Kidney (tissue), 22 donors: ENCODE measurements around the gene VAMP2. TPM values are rescaled to one million over a fixed set of nuclear protein-coding genes. Genes with fewer than 3 reads are reported as not detected.

Experiments
- DNase-seq, 5 donors: peaks; one replicate each; pipeline ENCODE4 v3.0.0-alpha.2; 2013 to 2020
- FAIRE-seq: peaks from 2 replicates; lab custom pipeline; 2012; peaks lifted over from hg19 to GRCh38; lab: Jason Lieb, UNC
- H3K27ac ChIP-seq, 2 donors: one replicate each; pipeline ENCODE4 v1.7.0; 2013; ENCODE audit warnings: low read depth in 2 of 2, low read length in 2 of 2, inconsistent platforms in 1 of 2
- H3K27me3 ChIP-seq: one replicate; pipeline ENCODE4 v1.7.1; 2013; ENCODE audit warnings: low read length, inconsistent platforms; ENCODE audit not compliant: control insufficient read depth, insufficient read depth
- H3K36me3 ChIP-seq, 3 donors: one replicate each; pipeline versions ENCODE4 v1.7.0 to v1.7.1; 2013; ENCODE audit warnings: low read length in 3 of 3, control low read depth in 1 of 3, inconsistent platforms in 1 of 3; ENCODE audit not compliant: insufficient read depth in 3 of 3, control insufficient read depth in 2 of 3
- H3K4me1 ChIP-seq, 3 donors: one replicate each; pipeline versions ENCODE4 v1.7.0 to v1.7.1; 2013; ENCODE audit warnings: low read length in 3 of 3, inconsistent platforms in 1 of 3, low read depth in 1 of 3; ENCODE audit not compliant: control insufficient read depth in 2 of 3, insufficient read depth in 2 of 3
- H3K4me3 ChIP-seq, 3 donors: one replicate each; pipeline versions ENCODE4 v1.7.0 to v1.8.1; 2013; ENCODE audit warnings: low read length in 3 of 3, control low read depth in 1 of 3, inconsistent platforms in 1 of 3
- H3K9ac ChIP-seq, 3 donors: one replicate each; pipeline versions ENCODE4 v1.7.0 to v1.7.1; 2013; ENCODE audit warnings: low read length in 3 of 3, control low read depth in 1 of 3, inconsistent platforms in 1 of 3
- H3K9me3 ChIP-seq, 3 donors: one replicate each; pipeline versions ENCODE4 v1.7.0 to v1.7.1; 2013; ENCODE audit warnings: low read length in 3 of 3, control low read depth in 1 of 3, inconsistent platforms in 1 of 3; ENCODE audit not compliant: control insufficient read depth in 2 of 3, insufficient read depth in 1 of 3
- CTCF ChIP-seq: IDR thresholded peaks from 3 replicates; pipeline ENCODE4 v1.5.1; 2012; ENCODE audit warnings: mild to moderate bottlenecking, moderate library complexity, borderline replicate concordance; ENCODE audit not compliant: insufficient read depth; ENCODE audit errors: extremely low read depth
- intact Hi-C: fragments of 100-400 bp; cut with DNase I; formaldehyde crosslinking; loops from one replicate; pipeline ENCODE4 v1.11.1; 2022
- long read RNA-seq, 10 donors: library from polyadenylated mRNA in 1 of 10; unstranded in 1 of 10; transcript quantifications; one replicate each; pipeline ENCODE4 v2.0.0 and lab custom pipeline, GENCODE V29; 2021 to 2026
- polyA plus RNA-seq: library from polyadenylated mRNA; stranded (reverse); fragments of 350-450 nt; fragmentation: Illumina TruSeq; extraction: RNeasy Lipid Tissue Mini Kit (QIAGEN cat#74804); gene quantifications from one replicate; pipeline ENCODE4 v1.2.3, GENCODE V29; 2014; ENCODE audit warnings: low read depth, low replicate concordance; ENCODE audit not compliant: insufficient read depth
- total RNA-seq: library from RNA; stranded (reverse); fragmentation: NEBNext Ultra II Directional; extraction: Animal tissue kit (Norgen Biotek cat#: 25700); gene quantifications from one replicate; pipeline ENCODE4 v1.2.1, GENCODE V29; 2021
- donor health status: control.
- donor health status: control.
- donor health status: control.
- donor health status: control.
- donor health status: control.
- donor health status: DM: yes; HTN: yes; CAD: no.
- donor health status: Normal renal cell carcinoma (clear cell type).

The VAMP2 gene
- total RNA-seq = 107 TPM
- 124 TPM for polyA plus RNA-seq
- long read RNA-seq, donor 1, transcript VAMP2-203 (4 exons, 557 nt) = minor isoform, 10 of 81 reads
- long read RNA-seq, donor 1, transcript VAMP2-201 (5 exons, 2,153 nt) = major isoform, 41 of 81 reads
- long read RNA-seq, donor 1, partial matches to known transcripts = 29 of 81 reads
- long read RNA-seq, donor 1, other reads (novel, unspliced or antisense) = 0 of 81 reads
- long read RNA-seq, donor 2, transcript VAMP2-201 (5 exons, 2,153 nt) = major isoform, 44 of 67 reads
- long read RNA-seq, donor 2, transcript VAMP2-203 (4 exons, 557 nt) = minor isoform, 10 of 67 reads
- long read RNA-seq, donor 2, partial matches to known transcripts = 13 of 67 reads
- long read RNA-seq, donor 2, other reads (novel, unspliced or antisense) = 0 of 67 reads
- long read RNA-seq, donor 3, transcript VAMP2-203 (4 exons, 557 nt) = minor isoform, 10 of 79 reads
- long read RNA-seq, donor 3, transcript VAMP2-201 (5 exons, 2,153 nt) = major isoform, 46 of 79 reads
- long read RNA-seq, donor 3, partial matches to known transcripts = 21 of 79 reads
- long read RNA-seq, donor 3, other reads (novel, unspliced or antisense) = 0 of 79 reads
- long read RNA-seq, donor 4, transcript VAMP2-201 (5 exons, 2,153 nt) = major isoform, 32 of 48 reads
- long read RNA-seq, donor 4, partial matches to known transcripts = 10 of 48 reads
- long read RNA-seq, donor 4, other reads (novel, unspliced or antisense) = 0 of 48 reads
- long read RNA-seq, donor 5, partial matches to known transcripts = 0 of 3 reads
- long read RNA-seq, donor 5, other reads (novel, unspliced or antisense) = 0 of 3 reads
- long read RNA-seq, donor 6, transcript VAMP2-201 (5 exons, 2,153 nt) = major isoform, 9 of 11 reads
- long read RNA-seq, donor 6, partial matches to known transcripts = 0 of 11 reads
- long read RNA-seq, donor 6, other reads (novel, unspliced or antisense) = 0 of 11 reads
- long read RNA-seq, donor 7, transcript VAMP2-203 (4 exons, 557 nt) = minor isoform, 5 of 45 reads
- long read RNA-seq, donor 7, transcript VAMP2-201 (5 exons, 2,153 nt) = major isoform, 19 of 45 reads
- long read RNA-seq, donor 7, partial matches to known transcripts = 9 of 45 reads
- long read RNA-seq, donor 7, other reads (novel, unspliced or antisense) = 8 of 45 reads
- long read RNA-seq, donor 8, transcript VAMP2-203 (4 exons, 557 nt) = minor isoform, 5 of 71 reads
- long read RNA-seq, donor 8, transcript VAMP2-201 (5 exons, 2,153 nt) = major isoform, 48 of 71 reads
- long read RNA-seq, donor 8, partial matches to known transcripts = 17 of 71 reads
- long read RNA-seq, donor 8, other reads (novel, unspliced or antisense) = 0 of 71 reads
- long read RNA-seq, donor 9, transcript VAMP2-201 (5 exons, 2,153 nt) = major isoform, 25 of 25 reads
- long read RNA-seq, donor 9, partial matches to known transcripts = 0 of 25 reads
- long read RNA-seq, donor 9, other reads (novel, unspliced or antisense) = 0 of 25 reads
- long read RNA-seq, donor 10, transcript VAMP2-201 (5 exons, 2,153 nt) = major isoform, 45 of 65 reads
- long read RNA-seq, donor 10, transcript VAMP2-203 (4 exons, 557 nt) = minor isoform, 6 of 65 reads
- long read RNA-seq, donor 10, partial matches to known transcripts = 11 of 65 reads
- long read RNA-seq, donor 10, other reads (novel, unspliced or antisense) = 0 of 65 reads

GRCh38 chr17:8162233-8162996 lies at the start of gene VAMP2:
VAMP2 (minus strand) TSS chr17:8162948; CDS start chr17:8162879, 69 bp downstream.
- DNase-seq (peak in 4 of 5 donors; percentile 78 to 96 (median 86)), FAIRE-seq (no peak)
- no peak for TF ChIP-seq CTCF
- no peaks in the 10 kb centered on the region for H3K27me3 ChIP-seq
- no peaks in the 10 kb centered on the region for H3K9me3 ChIP-seq
- H3K36me3 ChIP-seq = peaks cover 2 to 14% (median 2%) of the 10 kb centered on the region in 3 donors
- peak within 1 kb of the TSS; percentile 28 to 99 (median 97) for H3K9ac ChIP-seq
- H3K4me1 ChIP-seq = peaks cover 0 to 30% (median 22%) of the 10 kb centered on the region in 3 donors
- H3K4me3 ChIP-seq = peak within 1 kb of the TSS; percentile 47 to 86 (median 75)
- intact Hi-C loops = no loop called here
- peak within 1 kb of the TSS; percentile 96 to 99 for H3K27ac ChIP-seq

- Histone ChIP-seq H3K9ac (peak overlapping the region; percentile 65 to 87 (median 84)), H3K27me3 (no peaks in the 10 kb centered on the region), H3K9me3 (no peaks in the 10 kb centered on the region), H3K4me1 (peaks cover 0 to 9% (median 0%) of the 10 kb centered on the region in 3 donors), H3K4me3 (peak overlapping the region; percentile 77 to 89 (median 83)), H3K27ac (peak overlapping the region; percentile 9 to 67), H3K36me3 (no peaks in the 10 kb centered on the region)
- intact Hi-C loops = no loop called here
- peak in 1 of 5 donors; percentile 31 for DNase-seq
- no peak for FAIRE-seq
- no peak for TF ChIP-seq CTCF
Measured at GRCh38 chr17:8210761-8211458, 48.2 kb upstream of the VAMP2 start.
